Measurements from ENCODE around the gene GPC6.

GPC6 gene

GRCh38 chr13:94120878-94121277 is 894.3 kb downstream of the GPC6 start:
- no peak overlapping the region for H3K9ac ChIP-seq
- H2AFZ ChIP-seq (ENCODE audit: low read depth): no peak overlapping the region
- H3K4me1 ChIP-seq (ENCODE audit: low read depth, poor library complexity, severe bottlenecking): no peaks in the 10 kb centered on the region
- H3K4me3 ChIP-seq (IDR thresholded peaks at IDR 0.05; ENCODE audit: insufficient read depth, low read depth, low read length): no peak overlapping the region
- H3K4me2 ChIP-seq: no peak overlapping the region
- no peak for TF ChIP-seq CTCF (conservative IDR thresholded peaks at IDR 0.05; ENCODE audit: low read depth, low read length)
- H3K36me3 ChIP-seq (ENCODE audit: insufficient read depth): no peaks in the 10 kb centered on the region
- no peak overlapping the region for H3K27ac ChIP-seq
- H3K79me2 ChIP-seq (ENCODE audit: insufficient read depth, low read depth): no peaks in the 10 kb centered on the region
- H3K27me3 ChIP-seq (ENCODE audit: insufficient read depth, low read depth): no peaks in the 10 kb centered on the region
- H4K20me1 ChIP-seq (ENCODE audit: insufficient read depth): no peaks in the 10 kb centered on the region

DNA sequence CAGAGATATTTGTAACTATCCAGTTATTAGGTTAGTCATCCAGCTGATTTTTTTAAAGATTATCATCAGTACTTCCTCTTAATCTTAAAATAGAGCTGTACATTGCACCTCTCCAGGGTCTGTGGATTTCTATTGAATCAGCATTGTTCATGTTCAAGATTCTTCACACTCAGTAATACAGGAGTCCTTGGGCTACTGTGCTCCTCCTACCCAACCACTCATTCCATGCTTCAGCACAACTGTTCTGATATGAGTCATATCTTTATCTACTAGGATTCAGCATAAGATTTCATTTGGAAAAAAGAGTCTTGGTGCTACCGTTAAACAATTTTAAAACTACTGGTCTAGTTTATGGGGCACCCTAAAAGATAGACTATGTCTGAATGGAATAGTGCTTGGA is 895.1 kb downstream of the GPC6 start:
- no peak for TF ChIP-seq CTCF (conservative IDR thresholded peaks at IDR 0.05; ENCODE audit: low read depth, low read length)
- Histone ChIP-seq H3K9ac (no peak overlapping the region), H3K27ac (no peak overlapping the region), H3K79me2 (ENCODE audit: insufficient read depth, low read depth) (no peaks in the 10 kb centered on the region), H3K4me2 (no peak overlapping the region), H2AFZ (ENCODE audit: low read depth) (no peak overlapping the region), H3K4me3 (IDR thresholded peaks at IDR 0.05; ENCODE audit: insufficient read depth, low read depth, low read length) (no peak overlapping the region), H4K20me1 (ENCODE audit: insufficient read depth) (no peaks in the 10 kb centered on the region), H3K36me3 (ENCODE audit: insufficient read depth) (no peaks in the 10 kb centered on the region), H3K4me1 (ENCODE audit: low read depth, poor library complexity, severe bottlenecking) (no peaks in the 10 kb centered on the region), H3K27me3 (ENCODE audit: insufficient read depth, low read depth) (no peaks in the 10 kb centered on the region)

DNA sequence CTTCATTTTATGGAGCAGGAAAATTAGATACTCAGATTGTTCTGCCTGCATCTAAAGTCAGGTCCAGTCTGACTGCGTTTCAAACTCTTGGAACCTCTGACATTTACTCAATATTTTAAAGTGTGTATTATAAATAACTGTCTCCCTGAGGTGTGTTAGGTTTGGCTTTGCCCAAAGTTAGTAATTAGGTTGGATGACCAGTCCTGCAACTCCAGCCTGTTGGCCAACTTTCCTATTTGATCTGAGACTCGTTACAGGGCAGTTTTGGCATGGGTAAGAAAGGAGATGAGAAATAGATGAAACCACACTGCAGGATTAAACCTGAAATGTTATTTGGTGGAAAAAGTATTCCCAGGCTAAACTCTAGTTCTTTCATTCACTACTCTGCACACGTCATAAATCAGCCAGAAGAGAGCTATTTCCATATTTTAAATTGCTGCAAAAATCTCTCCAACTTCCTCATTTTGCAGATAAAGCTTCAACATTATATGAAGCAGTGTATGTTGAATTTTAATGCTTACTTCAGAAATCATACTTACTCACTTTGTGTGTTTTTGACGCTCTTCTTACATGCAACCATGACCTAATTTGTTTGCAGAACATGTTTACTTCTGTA is 895.8 kb downstream of the GPC6 start:
- Histone ChIP-seq H2AFZ (ENCODE audit: low read depth) (no peak overlapping the region), H3K4me2 (no peak overlapping the region), H3K9ac (no peak overlapping the region), H3K4me3 (IDR thresholded peaks at IDR 0.05; ENCODE audit: insufficient read depth, low read depth, low read length) (no peak overlapping the region), H3K4me1 (ENCODE audit: low read depth, poor library complexity, severe bottlenecking) (no peaks in the 10 kb centered on the region), H3K27me3 (ENCODE audit: insufficient read depth, low read depth) (no peaks in the 10 kb centered on the region), H4K20me1 (ENCODE audit: insufficient read depth) (no peaks in the 10 kb centered on the region), H3K27ac (no peak overlapping the region), H3K36me3 (ENCODE audit: insufficient read depth) (no peaks in the 10 kb centered on the region), H3K79me2 (ENCODE audit: insufficient read depth, low read depth) (no peaks in the 10 kb centered on the region)
- TF ChIP-seq CTCF (conservative IDR thresholded peaks at IDR 0.05; ENCODE audit: low read depth, low read length): no peak

DNA sequence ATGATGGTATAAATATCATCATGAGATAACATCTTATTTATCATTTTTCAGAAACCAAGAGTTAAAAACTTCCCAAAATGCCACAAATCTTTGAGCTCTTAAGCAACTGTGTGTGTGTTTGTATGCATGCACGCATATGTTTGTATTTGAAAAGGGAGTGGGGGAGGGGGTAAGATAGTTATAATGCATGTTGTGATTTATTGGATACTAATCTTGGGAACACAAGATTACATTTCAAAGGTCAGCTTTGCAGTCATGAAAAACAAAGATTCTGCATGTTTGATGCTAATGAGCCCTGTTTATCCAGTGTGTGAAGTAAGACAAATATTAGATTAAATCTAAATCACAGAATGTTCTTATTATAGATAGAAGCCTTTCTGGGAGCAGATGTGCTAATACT is 897.0 kb downstream of the GPC6 start:
- Histone ChIP-seq H3K79me2 (ENCODE audit: insufficient read depth, low read depth) (no peaks in the 10 kb centered on the region), H3K36me3 (ENCODE audit: insufficient read depth) (no peaks in the 10 kb centered on the region), H3K4me3 (IDR thresholded peaks at IDR 0.05; ENCODE audit: insufficient read depth, low read depth, low read length) (no peak overlapping the region), H2AFZ (ENCODE audit: low read depth) (no peak overlapping the region), H4K20me1 (ENCODE audit: insufficient read depth) (no peaks in the 10 kb centered on the region), H3K27ac (no peak overlapping the region), H3K27me3 (ENCODE audit: insufficient read depth, low read depth) (no peaks in the 10 kb centered on the region), H3K4me2 (no peak overlapping the region), H3K4me1 (ENCODE audit: low read depth, poor library complexity, severe bottlenecking) (no peaks in the 10 kb centered on the region), H3K9ac (no peak overlapping the region)
- TF ChIP-seq CTCF (conservative IDR thresholded peaks at IDR 0.05; ENCODE audit: low read depth, low read length): no peak
